ENCODE data around the gene AKR7A2.

Gene AKR7A2

GRCh38 chr1:19330449-19331135 lies 18.6 kb upstream of the AKR7A2 start:
- Histone ChIP-seq H3K4me1 (ENCODE audit: insufficient read depth, low read length) (no peaks in the 10 kb centered on the region), H3K27ac (ENCODE audit: low read depth, low read length) (no peak overlapping the region), H3K9me3 (ENCODE audit: low read length) (no peaks in the 10 kb centered on the region), H3K36me3 (ENCODE audit: insufficient read depth, low read length) (peaks cover 44% of the 10 kb centered on the region), H3K9ac (ENCODE audit: low read length) (no peak overlapping the region), H3K4me3 (ENCODE audit: low read depth in 1 of 2, low read length in 2 of 2) (no peak overlapping the region), H3K27me3 (ENCODE audit: control insufficient read depth in 1 of 2, insufficient read depth in 2 of 2, low read length in 2 of 2) (no peaks in the 10 kb centered on the region)

- Histone ChIP-seq H3K36me3 (ENCODE audit: insufficient read depth, low read length) (peaks cover 53% of the 10 kb centered on the region), H3K9me3 (ENCODE audit: low read length) (no peaks in the 10 kb centered on the region), H3K27me3 (ENCODE audit: control insufficient read depth in 1 of 2, insufficient read depth in 2 of 2, low read length in 2 of 2) (no peaks in the 10 kb centered on the region), H3K9ac (ENCODE audit: low read length) (no peak overlapping the region), H3K4me1 (ENCODE audit: insufficient read depth, low read length) (no peaks in the 10 kb centered on the region), H3K4me3 (ENCODE audit: low read depth in 1 of 2, low read length in 2 of 2) (no peak overlapping the region), H3K27ac (ENCODE audit: low read depth, low read length) (no peak overlapping the region)
Measured at GRCh38 chr1:19329611-19330010, 17.7 kb upstream of the AKR7A2 start.

DNA sequence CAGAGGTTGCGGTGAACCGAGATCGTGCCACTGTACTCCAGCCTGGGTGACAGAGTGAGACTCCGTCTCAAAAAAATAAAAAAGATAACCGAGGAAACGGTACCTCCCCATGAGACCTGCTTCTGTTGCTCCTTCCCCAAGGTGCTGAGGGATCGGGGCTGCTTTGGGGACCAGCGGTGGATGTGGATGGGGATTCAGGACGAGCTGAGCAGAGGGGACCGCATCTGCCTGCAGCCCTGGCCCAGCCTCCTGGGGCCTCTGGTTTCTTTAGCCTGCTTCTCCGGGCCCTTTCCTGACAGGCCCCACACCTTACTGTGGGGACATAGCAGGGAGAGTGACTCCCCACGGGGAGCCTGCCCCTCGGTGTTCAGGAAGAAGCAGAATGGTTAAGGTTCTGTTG lies 17.2 kb upstream of the AKR7A2 start:
- Histone ChIP-seq H3K4me1 (ENCODE audit: insufficient read depth, low read length) (no peaks in the 10 kb centered on the region), H3K4me3 (ENCODE audit: low read depth in 1 of 2, low read length in 2 of 2) (no peak overlapping the region), H3K36me3 (ENCODE audit: insufficient read depth, low read length) (peaks cover 57% of the 10 kb centered on the region), H3K27me3 (ENCODE audit: control insufficient read depth in 1 of 2, insufficient read depth in 2 of 2, low read length in 2 of 2) (no peaks in the 10 kb centered on the region), H3K9ac (ENCODE audit: low read length) (no peak overlapping the region), H3K27ac (ENCODE audit: low read depth, low read length) (no peak overlapping the region), H3K9me3 (ENCODE audit: low read length) (no peaks in the 10 kb centered on the region)

DNA sequence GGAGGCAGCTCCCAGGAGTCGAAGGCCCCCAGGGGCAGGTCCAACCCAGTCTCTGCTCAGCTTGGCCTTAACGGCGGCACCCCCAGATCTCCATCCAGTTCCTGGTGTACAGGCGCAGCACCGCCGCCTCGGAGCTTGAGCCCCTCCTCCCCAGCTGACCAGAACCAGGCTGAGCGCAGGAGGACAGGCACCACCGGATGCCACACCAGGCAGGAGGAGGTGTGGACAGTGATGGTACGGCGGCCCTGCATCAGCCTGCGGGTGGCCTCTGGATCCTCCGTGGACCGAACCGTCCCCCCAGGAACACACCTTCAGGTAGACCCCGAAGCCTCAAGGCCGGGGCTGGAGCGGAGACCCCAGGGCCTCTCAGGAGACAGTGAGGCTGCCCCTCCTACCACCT lies 16.5 kb upstream of the AKR7A2 start:
- Histone ChIP-seq H3K9ac (ENCODE audit: low read length) (no peak overlapping the region), H3K9me3 (ENCODE audit: low read length) (no peaks in the 10 kb centered on the region), H3K36me3 (ENCODE audit: insufficient read depth, low read length) (peaks cover 64% of the 10 kb centered on the region), H3K4me3 (ENCODE audit: low read depth in 1 of 2, low read length in 2 of 2) (no peak overlapping the region), H3K4me1 (ENCODE audit: insufficient read depth, low read length) (no peaks in the 10 kb centered on the region), H3K27me3 (ENCODE audit: control insufficient read depth in 1 of 2, insufficient read depth in 2 of 2, low read length in 2 of 2) (no peaks in the 10 kb centered on the region), H3K27ac (ENCODE audit: low read depth, low read length) (no peak overlapping the region)

- no peaks in the 10 kb centered on the region for H3K9me3 ChIP-seq (ENCODE audit: low read length)
- H3K27ac ChIP-seq (ENCODE audit: low read depth, low read length): no peak overlapping the region
- no peaks in the 10 kb centered on the region for H3K27me3 ChIP-seq (ENCODE audit: control insufficient read depth in 1 of 2, insufficient read depth in 2 of 2, low read length in 2 of 2)
- H3K4me3 ChIP-seq (ENCODE audit: low read depth in 1 of 2, low read length in 2 of 2): no peak overlapping the region
- peaks cover 66% of the 10 kb centered on the region for H3K36me3 ChIP-seq (ENCODE audit: insufficient read depth, low read length)
- H3K9ac ChIP-seq (ENCODE audit: low read length): no peak overlapping the region
- H3K4me1 ChIP-seq (ENCODE audit: insufficient read depth, low read length): no peaks in the 10 kb centered on the region
Measured at GRCh38 chr1:19327736-19328135, 15.8 kb upstream of the AKR7A2 start.

- H3K27me3 ChIP-seq (ENCODE audit: control insufficient read depth in 1 of 2, insufficient read depth in 2 of 2, low read length in 2 of 2): no peaks in the 10 kb centered on the region
- H3K9me3 ChIP-seq (ENCODE audit: low read length): no peaks in the 10 kb centered on the region
- peaks cover 66% of the 10 kb centered on the region for H3K36me3 ChIP-seq (ENCODE audit: insufficient read depth, low read length)
- H3K4me3 ChIP-seq (ENCODE audit: low read depth in 1 of 2, low read length in 2 of 2): no peak overlapping the region
- no peaks in the 10 kb centered on the region for H3K4me1 ChIP-seq (ENCODE audit: insufficient read depth, low read length)
- no peak overlapping the region for H3K27ac ChIP-seq (ENCODE audit: low read depth, low read length)
- no peak overlapping the region for H3K9ac ChIP-seq (ENCODE audit: low read length)
Measured at GRCh38 chr1:19327301-19327700, 15.4 kb upstream of the AKR7A2 start.

DNA sequence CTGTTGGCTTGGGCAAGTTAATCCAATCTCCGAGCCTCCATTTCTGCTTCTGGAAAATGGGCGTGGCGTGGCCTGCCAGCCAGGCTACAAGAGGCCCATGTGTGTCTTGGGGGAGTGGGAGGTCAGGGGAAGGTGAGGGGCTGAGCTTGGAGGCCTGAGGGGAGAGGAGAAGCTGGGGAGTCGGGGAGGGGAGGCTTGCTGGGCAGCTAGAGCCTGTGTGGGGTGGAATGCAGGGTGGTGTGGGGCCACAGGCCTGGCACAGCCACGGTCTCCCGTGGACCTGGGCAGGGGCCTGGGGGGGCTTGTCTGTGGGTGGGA lies 14.8 kb upstream of the AKR7A2 start:
- Histone ChIP-seq H3K27ac (ENCODE audit: low read depth, low read length) (no peak overlapping the region), H3K4me3 (ENCODE audit: low read depth in 1 of 2, low read length in 2 of 2) (no peak overlapping the region), H3K9ac (ENCODE audit: low read length) (no peak overlapping the region), H3K27me3 (ENCODE audit: control insufficient read depth in 1 of 2, insufficient read depth in 2 of 2, low read length in 2 of 2) (no peaks in the 10 kb centered on the region), H3K9me3 (ENCODE audit: low read length) (no peaks in the 10 kb centered on the region), H3K4me1 (ENCODE audit: insufficient read depth, low read length) (no peaks in the 10 kb centered on the region), H3K36me3 (ENCODE audit: insufficient read depth, low read length) (peaks cover 60% of the 10 kb centered on the region)

DNA sequence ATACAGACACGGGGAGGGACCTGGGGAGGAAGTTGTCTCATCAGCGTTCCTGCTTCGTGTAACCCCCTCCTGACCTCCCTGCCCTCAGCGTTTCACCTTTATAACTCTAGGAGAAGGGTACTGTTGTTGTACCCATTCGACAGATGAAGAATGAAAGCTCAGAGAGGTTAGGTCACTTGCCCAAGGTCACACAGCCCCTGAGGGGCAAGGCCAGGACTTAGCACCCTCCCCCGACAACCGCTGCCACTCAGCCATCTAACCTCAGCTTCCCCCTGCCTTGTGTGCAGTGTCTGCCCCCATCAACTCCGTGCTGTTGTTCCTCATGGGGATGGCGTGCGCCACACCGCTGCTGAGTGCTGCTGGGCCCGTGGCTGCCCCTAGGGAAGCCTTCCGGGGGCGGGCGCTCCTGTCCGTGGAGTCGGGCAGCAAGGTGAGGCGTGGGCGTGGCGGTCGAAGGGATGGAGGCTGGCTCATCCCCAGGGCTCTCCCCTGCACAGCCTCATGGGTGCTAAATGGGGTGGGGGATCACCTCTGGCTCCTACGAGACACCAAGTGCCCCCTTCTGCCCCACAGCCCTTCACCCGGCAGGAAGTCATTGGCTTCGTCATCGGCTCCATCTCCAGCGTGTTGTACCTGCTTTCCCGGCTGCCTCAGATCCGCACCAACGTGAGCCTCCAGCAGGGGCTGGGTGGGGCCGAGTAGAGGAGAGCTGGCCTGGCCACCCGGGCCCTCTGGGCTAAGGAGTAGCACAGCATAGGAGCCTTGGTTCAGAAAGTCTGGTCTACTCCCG lies 14.2 kb upstream of the AKR7A2 start:
- Histone ChIP-seq H3K9ac (ENCODE audit: low read length) (no peak overlapping the region), H3K4me3 (ENCODE audit: low read depth in 1 of 2, low read length in 2 of 2) (no peak overlapping the region), H3K9me3 (ENCODE audit: low read length) (no peaks in the 10 kb centered on the region), H3K4me1 (ENCODE audit: insufficient read depth, low read length) (no peaks in the 10 kb centered on the region), H3K36me3 (ENCODE audit: insufficient read depth, low read length) (peaks cover 59% of the 10 kb centered on the region), H3K27ac (ENCODE audit: low read depth, low read length) (no peak overlapping the region), H3K27me3 (ENCODE audit: control insufficient read depth in 1 of 2, insufficient read depth in 2 of 2, low read length in 2 of 2) (no peaks in the 10 kb centered on the region)

DNA sequence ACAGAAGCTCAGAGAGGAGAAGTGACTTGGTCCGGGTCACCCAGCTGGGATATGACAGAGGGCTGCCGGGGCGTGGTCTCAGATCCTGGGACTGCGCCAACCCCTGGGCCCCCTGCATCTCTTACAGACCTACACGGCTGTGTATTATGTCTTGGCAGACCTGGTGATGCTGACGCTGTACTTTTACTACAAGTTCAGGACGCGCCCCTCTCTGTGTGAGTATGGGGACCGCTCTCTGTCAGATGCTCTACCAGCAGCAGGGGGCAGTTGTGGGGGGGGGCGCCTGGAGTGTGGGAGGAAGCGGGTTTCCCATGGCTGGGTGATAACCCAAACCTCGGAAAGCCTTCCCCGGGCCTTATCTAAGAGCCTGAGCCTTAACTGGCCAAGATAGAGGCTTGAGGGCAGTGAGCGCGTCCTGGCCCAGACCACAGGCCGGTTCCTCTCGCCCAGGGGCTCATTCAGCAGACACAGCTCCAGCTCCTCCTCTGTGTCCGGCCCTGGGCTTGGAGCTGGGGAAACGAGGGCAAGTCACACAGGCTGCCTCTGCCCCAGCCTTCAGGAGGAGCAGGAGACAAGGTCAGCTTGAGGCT lies 13.5 kb upstream of the AKR7A2 start:
- Histone ChIP-seq H3K4me3 (ENCODE audit: low read depth in 1 of 2, low read length in 2 of 2) (no peak overlapping the region), H3K9ac (ENCODE audit: low read length) (no peak overlapping the region), H3K27me3 (ENCODE audit: control insufficient read depth in 1 of 2, insufficient read depth in 2 of 2, low read length in 2 of 2) (no peaks in the 10 kb centered on the region), H3K4me1 (ENCODE audit: insufficient read depth, low read length) (no peaks in the 10 kb centered on the region), H3K9me3 (ENCODE audit: low read length) (no peaks in the 10 kb centered on the region), H3K27ac (ENCODE audit: low read depth, low read length) (no peak overlapping the region), H3K36me3 (ENCODE audit: insufficient read depth, low read length) (peaks cover 59% of the 10 kb centered on the region)

GRCh38 chr1:19324665-19324990 lies 12.7 kb upstream of the AKR7A2 start:
- H3K36me3 ChIP-seq (ENCODE audit: insufficient read depth, low read length): peaks cover 54% of the 10 kb centered on the region

GRCh38 chr1:19323987-19324664 lies 12.2 kb upstream of the AKR7A2 start:
- H3K9me3 ChIP-seq (ENCODE audit: low read length): no peaks in the 10 kb centered on the region
- H3K4me3 ChIP-seq (ENCODE audit: low read depth in 1 of 2, low read length in 2 of 2): no peak overlapping the region
- no peak overlapping the region for H3K27ac ChIP-seq (ENCODE audit: low read depth, low read length)
- H3K36me3 ChIP-seq (ENCODE audit: insufficient read depth, low read length): peaks cover 49% of the 10 kb centered on the region
- no peaks in the 10 kb centered on the region for H3K4me1 ChIP-seq (ENCODE audit: insufficient read depth, low read length)
- H3K27me3 ChIP-seq (ENCODE audit: control insufficient read depth in 1 of 2, insufficient read depth in 2 of 2, low read length in 2 of 2): no peaks in the 10 kb centered on the region
- H3K9ac ChIP-seq (ENCODE audit: low read length): no peak overlapping the region

More at GRCh38 chr1:19324665-19324990, 12.7 kb upstream of the AKR7A2 start:
- Histone ChIP-seq H3K4me3 (ENCODE audit: low read depth in 1 of 2, low read length in 2 of 2) (no peak overlapping the region), H3K27ac (ENCODE audit: low read depth, low read length) (no peak overlapping the region), H3K9me3 (ENCODE audit: low read length) (no peaks in the 10 kb centered on the region), H3K27me3 (ENCODE audit: control insufficient read depth in 1 of 2, insufficient read depth in 2 of 2, low read length in 2 of 2) (no peaks in the 10 kb centered on the region), H3K9ac (ENCODE audit: low read length) (no peak overlapping the region), H3K4me1 (ENCODE audit: insufficient read depth, low read length) (no peaks in the 10 kb centered on the region)
